ENCODE results near the gene KIR3DL3.
"Not testable (repeated sequence)": the region's sequence is repeated elsewhere in the genome, so short reads cannot be mapped to it uniquely, and the experiment has no call there.

The KIR3DL3 gene

DNA sequence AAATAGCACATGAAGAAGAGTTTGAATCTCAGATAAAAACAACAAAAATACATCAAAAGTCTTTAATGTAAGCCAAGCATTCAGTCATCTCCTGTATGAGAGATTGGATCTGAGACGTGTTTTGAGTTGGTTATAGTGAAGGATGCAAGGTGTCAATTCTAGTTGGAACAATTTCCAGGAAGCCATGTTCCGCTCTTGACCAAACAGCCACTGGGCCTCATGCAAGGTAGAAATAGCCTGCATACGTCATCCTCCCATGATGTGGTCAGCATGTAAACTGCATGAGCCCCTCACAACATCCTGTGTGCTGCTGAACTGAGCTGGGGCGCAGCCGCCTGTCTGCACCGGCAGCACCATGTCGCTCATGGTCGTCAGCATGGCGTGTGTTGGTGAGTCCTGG, at the start of gene KIR3DL3:
Gene KIR3DL3 (plus strand): TSS at position 301 of the 400 bp plus-strand sequence. CDS start 55 bp downstream, at position 356.
- DNase-seq (ENCODE audit: low read depth in 2 of 2), result no peak

DNA sequence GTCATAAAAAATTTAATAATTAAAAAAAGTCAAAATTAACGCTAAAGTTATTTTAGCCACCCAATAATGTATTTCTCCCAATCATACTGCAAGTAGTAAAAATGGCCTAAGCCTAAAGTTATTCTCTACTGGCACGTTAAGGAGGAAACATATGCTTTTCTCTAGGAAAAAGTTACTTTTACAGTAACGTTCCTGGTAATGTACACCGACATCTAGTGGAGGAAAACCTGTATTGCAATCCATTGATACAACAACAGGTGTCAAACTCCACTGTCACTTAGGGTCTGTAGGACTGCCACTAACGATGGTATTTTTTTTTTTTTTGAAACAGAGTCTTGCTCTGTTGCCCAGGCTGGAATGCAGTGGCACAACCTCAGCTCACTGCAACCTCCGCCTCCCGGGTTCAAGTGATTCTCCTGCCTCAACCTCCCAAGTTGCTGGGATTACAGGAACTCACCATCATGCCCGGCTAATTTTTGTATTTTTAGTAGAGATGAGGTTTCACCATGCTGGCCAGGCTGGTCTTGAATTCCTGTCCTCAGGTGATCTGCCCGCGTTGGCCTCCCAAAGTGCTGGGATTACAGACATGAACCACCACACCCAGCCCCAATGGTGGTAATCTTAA, 47.9 kb upstream of the KIR3DL3 start:
- DNase-seq (ENCODE audit: low read depth in 2 of 2), result not testable (repeated sequence)

DNA sequence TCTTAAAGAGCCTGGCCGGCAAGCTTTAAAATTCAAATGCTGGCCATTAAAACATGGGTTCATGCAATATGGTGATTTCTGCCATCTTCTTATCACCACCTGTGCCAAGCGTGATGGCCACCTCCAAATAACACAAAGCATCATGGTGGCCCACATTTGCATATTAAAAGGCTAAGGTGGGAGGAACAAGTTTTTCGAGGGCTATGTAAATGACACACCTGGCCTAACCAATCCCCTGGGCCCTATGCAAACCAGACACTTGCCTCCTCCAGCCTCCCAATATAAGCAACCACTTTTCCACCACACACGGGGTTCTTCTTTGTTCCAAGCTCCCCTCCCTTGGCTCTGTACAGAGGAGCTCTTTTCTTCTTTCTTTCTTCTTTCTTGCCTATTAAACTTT, 47.0 kb upstream of the KIR3DL3 start:
- DNase-seq (ENCODE audit: low read depth in 2 of 2), result no peak

DNA sequence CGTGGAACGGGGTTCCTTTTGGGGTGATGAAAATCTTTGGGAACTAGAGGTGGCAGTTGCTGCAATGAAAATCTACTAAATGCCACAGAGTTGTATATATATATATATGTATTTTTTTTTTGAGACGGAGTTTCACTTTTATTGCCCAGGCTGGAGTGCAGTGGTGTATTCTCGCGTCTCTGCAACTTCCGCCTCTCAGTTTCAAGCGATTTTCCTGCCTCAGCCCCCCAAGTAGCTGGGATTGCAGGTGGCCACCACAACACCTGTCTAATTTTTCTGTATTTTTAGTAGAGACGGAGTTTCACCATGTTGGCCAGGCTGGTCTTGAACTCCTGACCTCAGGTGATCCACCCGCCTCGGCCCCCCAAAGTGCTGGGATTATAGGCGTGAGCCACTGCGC, 42.6 kb upstream of the KIR3DL3 start:
- DNase-seq (ENCODE audit: low read depth in 2 of 2), result not testable (repeated sequence)

DNA sequence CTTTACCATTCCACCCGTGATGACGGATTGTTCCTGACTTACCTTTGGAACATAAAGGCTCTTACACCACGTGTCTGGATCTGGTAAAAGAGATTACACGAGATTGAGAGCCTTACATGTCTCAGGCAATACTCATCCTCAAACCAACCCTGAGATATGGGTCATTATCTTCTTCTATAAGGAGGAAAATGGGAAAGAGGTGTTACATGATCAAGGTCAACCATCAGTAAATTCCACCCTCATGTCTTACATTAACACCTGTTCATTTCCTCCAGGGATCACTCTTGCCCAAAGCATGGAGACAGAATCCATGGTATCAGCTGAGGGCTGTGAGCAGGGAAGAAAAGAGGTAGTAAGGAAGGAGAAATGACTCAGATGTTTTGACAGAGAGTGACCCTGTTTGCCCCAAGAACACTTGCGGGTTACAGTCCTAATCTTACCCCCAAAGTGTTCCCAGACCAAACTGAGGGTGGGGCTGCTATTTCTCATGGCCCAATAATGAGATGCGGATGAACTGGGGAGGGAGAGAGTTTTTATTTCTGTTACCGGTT, 41.9 kb upstream of the KIR3DL3 start:
- no peak for DNase-seq (ENCODE audit: low read depth in 2 of 2)

DNA sequence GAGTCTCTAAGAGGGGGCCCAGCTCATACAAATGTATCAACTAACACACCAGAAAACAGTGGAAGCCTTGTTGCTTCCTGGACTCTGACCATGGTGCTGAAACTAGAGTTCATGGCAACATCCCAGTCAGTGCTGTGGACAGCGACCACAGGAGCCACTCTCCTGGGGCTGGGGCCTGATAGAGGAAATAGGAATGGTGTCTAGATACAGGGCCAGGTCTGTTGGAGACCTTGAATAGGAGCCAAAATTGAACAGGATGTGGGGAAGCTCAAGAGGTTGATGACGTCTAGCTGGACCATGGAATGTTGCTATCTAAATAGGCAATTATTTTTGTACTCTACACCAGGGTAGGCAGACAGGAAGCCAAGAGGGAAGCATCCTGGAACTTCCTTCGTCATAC, 39.7 kb upstream of the KIR3DL3 start:
- no peak for DNase-seq (ENCODE audit: low read depth in 2 of 2)

DNA sequence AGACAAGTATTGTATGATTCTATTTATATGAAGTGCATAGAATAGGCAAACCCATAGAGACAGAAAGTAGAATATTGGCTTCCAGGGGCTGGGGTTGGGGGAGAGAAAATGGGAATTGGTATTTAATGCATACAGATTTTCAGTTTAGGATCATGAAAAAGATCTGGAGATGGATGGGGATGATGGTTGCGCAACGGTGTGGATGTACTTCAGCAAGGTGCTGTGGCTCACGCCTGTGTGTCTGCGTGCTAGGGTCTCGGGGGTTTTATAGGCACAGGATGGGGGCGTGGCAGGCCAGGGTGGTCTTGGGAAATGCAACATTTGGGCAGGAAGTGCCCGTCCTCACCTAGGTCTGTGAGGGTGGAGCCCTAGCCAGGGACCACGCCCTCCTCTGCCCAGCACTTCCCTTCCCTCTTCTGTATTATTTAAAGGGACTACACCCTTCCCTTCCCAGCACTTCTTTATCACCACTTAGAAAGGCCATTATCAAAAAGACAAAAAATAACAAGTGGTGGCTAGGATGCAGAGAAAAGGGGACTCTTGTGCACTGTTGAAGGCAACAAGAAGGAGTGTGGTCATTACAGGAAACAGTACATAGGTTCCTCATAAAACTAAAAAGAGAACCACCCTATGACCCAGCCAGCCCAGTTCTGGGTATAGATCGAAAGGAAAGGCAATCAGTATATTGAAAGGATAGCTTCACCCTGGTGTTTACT, 32.5 kb upstream of the KIR3DL3 start:
- no peak for DNase-seq (ENCODE audit: low read depth in 2 of 2)

DNA sequence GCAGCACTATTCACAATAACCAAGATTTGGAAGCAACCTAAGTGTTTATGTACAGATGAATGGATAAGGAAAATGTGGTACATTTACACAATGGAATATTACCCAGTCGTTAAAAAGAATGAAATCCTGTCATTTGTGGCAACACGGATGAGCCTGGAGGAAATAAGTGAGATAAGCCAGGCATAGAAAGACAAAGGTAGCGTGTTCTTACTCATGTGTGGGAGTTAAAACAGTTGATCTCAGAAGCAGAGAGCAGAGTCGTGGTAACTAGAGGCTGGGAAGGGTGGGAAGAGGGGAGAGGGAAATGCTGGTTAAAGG, 32.0 kb upstream of the KIR3DL3 start:
- DNase-seq (ENCODE audit: low read depth in 2 of 2), result no peak

DNA sequence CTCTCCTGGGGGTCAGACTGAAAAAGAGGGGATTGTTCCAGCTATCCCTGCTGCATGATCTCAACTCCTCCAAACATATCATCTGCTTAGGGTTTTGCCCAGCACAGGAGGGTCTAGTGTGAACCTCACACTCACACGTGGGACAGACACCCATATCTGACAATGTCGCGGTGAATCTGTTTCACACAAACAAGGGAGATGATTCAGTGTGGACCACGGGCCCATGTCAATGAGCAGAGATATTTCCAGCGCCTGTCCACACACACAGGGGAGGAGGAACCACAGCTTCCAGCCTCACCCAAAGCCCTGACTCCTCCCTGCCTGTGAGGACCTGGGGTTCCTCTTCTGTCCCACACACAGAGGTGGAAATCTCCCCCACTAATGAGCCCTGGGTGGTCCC, 29.6 kb upstream of the KIR3DL3 start:
- DNase-seq (ENCODE audit: low read depth in 2 of 2), result no peak

DNA sequence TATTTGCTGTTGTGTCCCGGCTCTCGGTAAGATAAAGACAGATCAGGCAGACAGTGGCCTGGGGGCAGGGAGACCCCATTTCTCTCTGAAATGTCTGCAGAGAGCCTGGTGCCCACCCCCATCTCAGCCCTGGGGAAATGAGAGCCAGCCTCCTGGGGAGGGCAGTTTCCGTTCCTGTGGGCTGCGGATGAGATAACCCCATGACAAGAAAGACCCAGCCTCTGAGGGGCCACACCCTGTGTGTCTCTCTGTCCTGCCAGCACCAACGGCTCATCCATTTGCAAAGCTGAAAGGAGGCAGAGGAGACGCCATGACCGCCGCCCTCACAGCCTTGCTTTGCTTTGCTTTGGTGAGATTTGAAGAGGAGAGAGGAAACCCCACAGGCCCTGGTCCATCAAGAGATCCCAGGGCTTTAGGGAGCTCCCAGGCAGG, 28.1 kb upstream of the KIR3DL3 start:
- DNase-seq (ENCODE audit: low read depth in 2 of 2), result no peak

DNA sequence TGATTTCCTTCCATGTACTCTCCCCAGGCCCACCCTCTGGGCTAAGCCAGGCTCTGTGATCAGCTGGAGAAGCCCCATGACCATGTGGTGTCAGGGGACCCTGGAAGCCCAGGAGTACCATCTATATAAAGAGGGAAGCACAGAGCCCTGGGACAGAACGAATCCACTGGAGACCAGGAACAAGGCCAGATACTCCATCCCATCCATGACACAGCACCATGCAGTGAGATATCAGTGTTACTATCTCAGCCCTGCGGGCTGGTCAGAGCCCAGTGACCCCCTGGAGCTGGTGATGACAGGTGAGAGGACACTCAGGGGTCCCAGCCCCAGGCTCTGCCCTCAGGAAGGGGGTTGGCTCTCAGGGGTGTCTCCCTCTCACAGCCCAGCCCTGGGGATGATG, 27.5 kb upstream of the KIR3DL3 start:
- no peak for DNase-seq (ENCODE audit: low read depth in 2 of 2)

DNA sequence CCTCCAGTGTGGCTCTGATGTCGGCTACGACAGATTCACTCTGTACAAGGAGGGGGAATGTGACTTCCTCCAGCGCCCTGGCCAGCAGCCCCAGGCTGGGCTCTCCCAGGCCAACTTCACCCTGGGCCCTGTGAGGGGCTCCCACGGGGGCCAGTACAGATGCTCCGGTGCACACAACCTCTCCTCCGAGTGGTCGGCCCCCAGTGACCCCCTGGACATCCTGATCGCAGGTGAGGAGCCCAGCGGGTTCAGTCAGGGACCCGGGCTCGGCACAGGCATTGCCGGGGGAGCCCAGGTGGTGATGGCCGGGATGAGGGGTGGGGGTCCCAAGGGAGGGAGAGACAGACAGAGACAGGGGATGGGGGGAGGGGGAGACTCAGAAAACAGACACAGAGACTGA, 26.5 kb upstream of the KIR3DL3 start:
- DNase-seq (ENCODE audit: low read depth in 2 of 2), result not testable (repeated sequence)

DNA sequence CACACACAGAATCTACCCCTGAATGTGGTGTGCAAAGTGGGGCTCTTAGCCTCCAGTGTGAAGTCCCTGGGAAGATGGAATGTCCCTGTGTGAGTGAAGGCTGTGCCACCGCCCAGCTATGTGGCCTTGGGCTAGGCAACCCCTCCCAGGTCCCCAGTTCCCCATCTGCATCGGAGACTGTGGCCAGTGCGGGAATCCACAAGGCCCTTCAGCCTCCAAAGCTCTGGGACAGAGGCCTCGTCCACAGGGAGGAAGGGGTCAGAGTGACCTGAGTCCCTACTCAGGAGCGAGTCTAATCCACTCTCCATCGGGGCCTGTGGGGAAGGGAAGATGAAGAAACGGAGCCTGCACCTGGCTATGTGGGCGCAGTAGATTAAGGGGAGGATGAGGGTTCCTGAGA, 19.3 kb upstream of the KIR3DL3 start:
- DNase-seq (ENCODE audit: low read depth in 2 of 2), result no peak

DNA sequence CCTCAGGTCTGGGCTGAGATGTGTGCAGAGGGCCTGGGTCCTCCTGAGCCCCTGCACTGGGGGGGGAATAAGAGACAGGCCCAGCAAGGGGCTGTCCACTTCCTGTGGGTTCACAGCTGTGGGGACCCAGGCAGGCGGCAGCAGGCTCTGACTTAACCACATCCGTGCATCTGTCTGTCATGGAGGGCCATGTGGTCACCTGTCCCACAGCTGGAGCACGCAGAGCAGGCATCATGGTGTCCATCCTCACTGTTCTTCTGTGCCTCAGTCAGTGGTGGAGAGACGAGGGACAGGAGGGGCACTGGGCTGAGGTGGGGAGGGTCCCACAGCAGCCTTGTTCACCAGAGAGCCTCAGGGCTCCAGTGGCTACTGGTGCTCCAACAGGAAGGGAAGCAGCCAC, 16.3 kb upstream of the KIR3DL3 start:
- no peak for DNase-seq (ENCODE audit: low read depth in 2 of 2)

DNA sequence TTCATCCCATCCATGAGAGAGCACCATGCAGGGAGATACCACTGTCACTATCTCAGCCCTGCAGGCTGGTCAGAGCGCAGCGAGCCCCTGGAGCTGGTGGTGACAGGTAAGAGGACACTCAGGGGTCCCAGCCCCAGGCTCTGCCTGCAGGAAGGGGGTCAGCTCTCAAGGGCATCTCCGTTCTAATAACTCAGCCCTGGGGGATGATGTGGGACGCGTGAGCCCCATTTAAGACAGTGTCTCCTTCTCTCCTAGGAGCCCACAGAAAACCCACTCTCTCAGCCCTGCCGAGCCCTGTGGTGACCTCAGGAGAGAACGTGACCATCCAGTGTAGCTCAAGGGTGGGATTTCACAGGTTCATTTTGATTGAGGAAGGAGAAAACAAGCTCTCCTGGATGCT, 15.5 kb upstream of the KIR3DL3 start:
- DNase-seq (ENCODE audit: low read depth in 2 of 2), result no peak

DNA sequence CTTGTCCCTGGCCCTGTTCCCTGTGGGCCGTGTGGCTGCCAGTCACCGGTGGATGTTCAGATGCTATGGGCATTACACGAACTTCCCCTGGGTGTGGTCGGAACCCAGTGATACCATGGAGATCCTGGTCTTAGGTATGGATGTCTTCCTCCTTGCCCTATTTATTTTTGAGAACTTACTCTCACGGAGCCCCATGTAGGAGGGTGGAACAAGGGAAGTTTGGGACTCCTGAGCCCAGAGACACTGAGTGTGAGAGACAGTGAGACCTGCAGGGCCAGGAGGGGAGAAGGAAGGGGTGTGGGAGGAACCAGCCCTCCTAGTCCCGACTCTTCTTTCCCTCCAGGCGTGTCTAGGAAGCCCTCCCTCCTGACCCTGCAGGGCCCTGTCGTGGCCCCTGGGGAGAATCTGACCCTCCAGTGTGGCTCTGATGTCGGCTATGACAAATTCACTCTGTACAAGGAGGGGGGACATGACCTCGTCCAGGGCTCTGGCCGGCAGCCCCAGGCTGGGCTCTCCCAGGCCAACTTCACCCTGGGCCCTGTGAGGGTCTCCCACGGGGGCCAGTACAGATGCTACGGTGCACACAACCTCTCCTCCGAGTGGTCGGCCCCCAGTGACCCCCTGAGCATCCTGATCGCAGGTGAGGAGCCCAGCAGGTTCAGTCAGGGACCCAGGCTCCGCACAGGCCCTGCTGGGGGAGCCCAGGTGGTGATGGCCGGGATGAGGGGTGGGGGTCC, 14.9 kb upstream of the KIR3DL3 start:
- no peak for DNase-seq (ENCODE audit: low read depth in 2 of 2)

DNA sequence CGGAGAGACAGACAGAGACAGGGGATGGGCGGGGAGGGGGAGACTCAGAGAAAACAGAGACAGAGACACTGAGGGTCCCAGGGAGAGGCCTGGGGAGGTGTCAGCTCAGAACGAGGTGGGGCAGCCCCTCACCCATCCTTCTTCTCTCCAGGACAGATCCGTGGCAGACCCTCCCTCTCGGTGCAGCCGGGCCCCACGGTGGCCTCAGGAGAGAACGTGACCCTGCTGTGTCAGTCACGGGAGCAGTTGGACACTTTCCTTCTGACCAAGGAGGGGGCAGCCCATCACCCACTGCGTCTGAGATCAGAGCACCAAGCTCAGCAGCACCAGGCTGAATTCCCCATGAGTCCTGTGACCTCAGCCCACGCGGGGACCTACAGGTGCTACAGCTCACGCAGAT, 14.3 kb upstream of the KIR3DL3 start:
- DNase-seq (ENCODE audit: low read depth in 2 of 2), result not testable (repeated sequence)

DNA sequence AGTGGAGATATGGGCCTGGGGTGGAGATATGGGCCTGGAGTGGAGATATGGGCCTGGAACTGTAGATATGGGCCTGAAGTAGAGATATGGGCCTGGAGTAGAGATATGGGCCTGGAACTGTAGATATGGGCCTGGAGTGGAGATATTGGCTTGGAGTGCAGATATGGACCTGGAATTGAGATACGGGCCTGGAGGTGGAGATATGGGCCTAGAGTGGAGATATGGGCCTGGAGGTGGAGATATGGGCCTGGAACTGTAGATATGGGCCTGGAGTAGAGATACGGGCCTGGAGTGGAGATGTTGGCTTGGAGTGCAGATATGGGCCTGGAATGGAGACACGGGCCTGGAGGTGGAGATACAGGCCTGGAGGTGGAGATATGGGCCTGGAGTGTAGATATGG, 402 bp downstream of the KIR3DL3 start:
- DNase-seq (ENCODE audit: low read depth in 2 of 2), result no peak

DNA sequence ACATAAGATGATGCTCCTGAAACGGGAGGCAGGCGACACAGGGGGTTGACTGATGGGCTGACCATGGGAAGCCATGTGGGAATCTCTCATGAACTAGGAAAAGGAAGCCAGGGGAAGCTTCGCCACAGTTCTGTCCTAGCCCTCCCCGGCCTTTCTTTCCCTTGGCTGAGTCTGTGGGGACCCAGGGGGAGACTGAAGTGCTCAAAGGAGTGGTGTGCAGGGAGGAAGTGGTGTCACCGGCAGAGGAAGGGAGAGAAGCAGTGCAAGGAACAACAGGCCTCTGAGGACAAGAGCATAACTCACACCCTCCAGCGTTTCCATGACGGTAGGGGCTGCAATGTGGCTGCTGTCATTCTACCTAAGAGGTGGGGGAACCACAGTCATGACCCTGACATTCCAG, 1.1 kb downstream of the KIR3DL3 start:
- DNase-seq (ENCODE audit: low read depth in 2 of 2), result no peak

DNA sequence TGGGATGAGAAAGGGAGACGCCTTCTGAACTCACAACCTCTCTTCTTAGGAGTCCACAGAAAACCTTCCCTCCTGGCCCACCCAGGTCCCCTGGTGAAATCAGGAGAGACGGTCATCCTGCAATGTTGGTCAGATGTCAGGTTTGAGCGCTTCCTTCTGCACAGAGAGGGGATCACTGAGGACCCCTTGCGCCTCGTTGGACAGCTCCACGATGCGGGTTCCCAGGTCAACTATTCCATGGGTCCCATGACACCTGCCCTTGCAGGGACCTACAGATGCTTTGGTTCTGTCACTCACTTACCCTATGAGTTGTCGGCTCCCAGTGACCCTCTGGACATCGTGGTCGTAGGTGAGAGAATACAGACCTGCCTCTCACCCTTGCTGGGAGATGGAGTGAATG, 3.3 kb downstream of the KIR3DL3 start:
- no peak for DNase-seq (ENCODE audit: low read depth in 2 of 2)

DNA sequence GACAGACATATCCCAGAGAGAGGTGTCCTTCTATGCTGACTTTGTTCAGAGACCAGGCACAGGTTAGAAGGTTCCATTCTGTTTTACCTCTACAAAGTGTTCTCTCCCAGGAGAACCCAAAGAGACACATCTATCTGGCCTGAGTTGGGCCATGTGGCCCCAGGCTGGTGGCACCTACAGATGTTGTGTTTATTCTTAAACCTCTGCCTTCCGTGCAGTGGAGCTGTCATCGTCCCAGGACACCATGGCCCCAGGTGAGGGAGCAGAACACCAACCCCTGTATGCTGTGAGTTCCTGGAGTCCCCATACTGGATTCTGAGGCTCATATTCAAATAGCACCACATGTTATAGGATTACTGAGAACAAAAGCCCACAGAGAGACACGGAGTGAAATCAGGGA, 3.9 kb downstream of the KIR3DL3 start:
- DNase-seq (ENCODE audit: low read depth in 2 of 2), result no peak

DNA sequence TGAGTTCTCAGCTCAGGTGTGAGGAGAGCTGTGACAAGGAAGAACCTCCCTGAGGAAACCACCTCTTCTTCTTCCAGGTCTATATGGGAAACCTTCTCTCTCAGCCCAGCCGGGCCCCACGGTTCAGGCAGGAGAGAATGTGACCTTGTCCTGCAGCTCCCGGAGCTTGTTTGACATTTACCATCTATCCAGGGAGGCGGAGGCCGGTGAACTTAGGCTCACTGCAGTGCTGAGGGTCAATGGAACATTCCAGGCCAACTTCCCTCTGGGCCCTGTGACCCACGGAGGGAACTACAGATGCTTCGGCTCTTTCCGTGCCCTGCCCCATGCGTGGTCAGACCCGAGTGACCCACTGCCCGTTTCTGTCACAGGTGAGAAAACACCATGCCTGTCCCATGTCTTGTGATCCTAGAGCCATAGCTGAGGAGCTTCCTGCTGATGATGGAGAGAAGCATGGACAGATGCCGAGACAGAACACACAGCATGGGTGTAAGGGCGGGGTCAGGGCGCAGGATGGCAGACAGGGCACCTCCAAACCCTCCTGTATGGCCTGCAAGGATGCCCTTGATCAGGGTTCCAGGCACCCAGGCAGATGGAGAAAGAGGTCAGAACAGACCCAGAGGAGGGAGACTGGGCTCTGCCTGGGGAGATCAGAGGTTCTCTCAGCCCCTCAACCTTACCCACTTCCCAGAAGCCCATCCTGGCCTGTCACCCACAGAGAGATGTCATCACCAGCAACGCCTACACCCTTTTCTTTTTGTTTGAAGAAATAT, 5.4 kb downstream of the KIR3DL3 start:
- no peak for DNase-seq (ENCODE audit: low read depth in 2 of 2)

Measured in stimulated activated CD4-positive, alpha-beta T cell treated with anti-CD3 and anti-CD28 coated beads, Interleukin-4, amount 100 ng/mL, for 48 hours (primary cell).